ENCODE data around the gene SPC24. TPM values are rescaled to one million over a fixed set of nuclear protein-coding genes. Genes with fewer than 3 reads are reported as not detected.

SPC24 gene
- polyA plus RNA-seq, 1 of the 3 experiments (the other 2 are of a cell fraction) = 18.9 TPM

GRCh38 chr19:11148001-11148400 lies 7.6 kb downstream of the SPC24 start:
- WGBS (ENCODE audit: low lambda C conversion rate) = 95% methylated on average over 14 of the region's 14 CpGs
- H3K27me3 ChIP-seq (ENCODE audit: insufficient read depth) = no peaks in the 10 kb centered on the region
- H3K4me1 ChIP-seq (ENCODE audit: control insufficient read depth in 1 of 2, insufficient read depth in 2 of 2, low read depth in 1 of 2, low read length in 1 of 2) = peaks cover 5 to 17% of the 10 kb centered on the region in 2 experiments; a peak in 3 of 4 replicates
- peaks cover 30% of the 10 kb centered on the region for H3F3A ChIP-seq (replicated peaks; ENCODE audit: insufficient read depth)
- H3K79me2 ChIP-seq (ENCODE audit: insufficient read depth) = peaks cover 47% of the 10 kb centered on the region
- no peak overlapping the region for H3K4me2 ChIP-seq
- ChIA-PET CTCF (interaction anchor here (1.0 kb wide), 1 partner anchor 335 kb away, joined by 3 read pairs; no protein-coding TSS in a partner anchor), POLR2A (no interaction called here)
- no peak overlapping the region for H3K9ac ChIP-seq
- DNase-seq = no peak
- H3K4me3 ChIP-seq (ENCODE audit: low read depth in 2 of 2, low read length in 1 of 2) = no peak overlapping the region
- H3K36me3 ChIP-seq (replicated peaks in 1 of 2; ENCODE audit: control insufficient read depth in 1 of 2, insufficient read depth in 2 of 2, low read length in 1 of 2) = peaks cover 0 to 4% of the 10 kb centered on the region in 2 experiments
- no peaks in the 10 kb centered on the region for H3K9me2 ChIP-seq
- TF ChIP-seq FOXJ3 (CRISPR knock-in tag; IDR thresholded peaks at IDR 0.05) (no peak), YY1 (IDR thresholded peaks at IDR 0.05; ENCODE audit: low read depth) (no peak), SMC3 (IDR thresholded peaks at IDR 0.05; ENCODE audit: low read depth, low read length) (no peak), RFX5 (IDR thresholded peaks at IDR 0.05; ENCODE audit: low read length) (no peak), ZBTB33 (IDR thresholded peaks at IDR 0.05; ENCODE audit: borderline replicate concordance, low read depth) (no peak), USF2 (IDR thresholded peaks at IDR 0.05; ENCODE audit: borderline replicate concordance, low read depth, low read length) (no peak), MEF2A (IDR thresholded peaks at IDR 0.05; ENCODE audit: borderline replicate concordance, low read depth) (no peak), REST (IDR thresholded peaks at IDR 0.05; ENCODE audit: low read depth, low read length) (no peak), RXRA (IDR thresholded peaks at IDR 0.05; ENCODE audit: borderline replicate concordance, low read depth) (no peak), SIN3A (IDR thresholded peaks at IDR 0.05; ENCODE audit: borderline replicate concordance, low read depth, low read length) (no peak), TAF1 (IDR thresholded peaks at IDR 0.05; ENCODE audit: borderline replicate concordance, low read depth, low read length) (no peak)
- H2AFZ ChIP-seq (ENCODE audit: low read depth) = no peak overlapping the region
- H4K20me1 ChIP-seq (ENCODE audit: insufficient read depth) = no peaks in the 10 kb centered on the region
- no peaks in the 10 kb centered on the region for H3K9me3 ChIP-seq
- H3K27ac ChIP-seq (ENCODE audit: low read depth in 2 of 2, low read length in 1 of 2) = no peak overlapping the region
